GM12878 (cell line): ENCODE results near the gene TIPIN. TPM values are rescaled to one million over a fixed set of nuclear protein-coding genes. Genes with fewer than 3 reads are reported as not detected.
A peak's percentile ranks its signal among the peaks of the same experiment; 100 is the strongest.

Experiments
- ATF7 ChIP-seq: fragments of 450-650 bp; IDR thresholded peaks from 2 replicates; pipeline ENCODE4 v1.6.1; 2016; ENCODE audit warnings: low read depth, mild to moderate bottlenecking
- BCL11A ChIP-seq: IDR thresholded peaks from 2 replicates; pipeline ENCODE4 v1.6.1; 2011; ENCODE audit warnings: low read depth, low read length
- BMI1 ChIP-seq: fragments of 450-650 bp; IDR thresholded peaks from 2 replicates; pipeline ENCODE4 v1.6.1; 2016; ENCODE audit warnings: mild to moderate bottlenecking, moderate library complexity, borderline replicate concordance
- CBFB ChIP-seq: IDR thresholded peaks from 2 replicates; pipeline ENCODE4 v1.6.1; 2016; ENCODE audit warnings: antibody characterized with exemption, low read depth
- CBX3 ChIP-seq: fragments of 200-600 bp; sonication (generic); IDR thresholded peaks from 2 replicates; pipeline ENCODE4 v1.6.1; 2016; ENCODE audit warnings: low read depth, borderline replicate concordance
- CEBPB ChIP-seq, 2 experiments: fragments of 150-350 bp in 1 of 2; IDR thresholded peaks; 2 replicates each; pipeline ENCODE4 v1.6.1; 2012 to 2014; ENCODE audit warnings: low read depth in 2 of 2, low read length in 2 of 2, borderline replicate concordance in 1 of 2, inconsistent platforms in 1 of 2
- CREM ChIP-seq: IDR thresholded peaks from 2 replicates; pipeline ENCODE4 v1.6.1; 2014; ENCODE audit warnings: antibody characterized with exemption, low read depth
- EED ChIP-seq: sonication (generic); IDR thresholded peaks from 2 replicates; pipeline ENCODE4 v1.6.1; 2016; ENCODE audit warnings: antibody characterized with exemption, low read depth
- EP300 ChIP-seq, 2 experiments: fragments of 150-350 bp in 1 of 2; IDR thresholded peaks; 2 replicates each; pipeline ENCODE4 v1.6.1; 2011 to 2012; ENCODE audit warnings: low read depth in 2 of 2, low read length in 2 of 2, borderline replicate concordance in 1 of 2, improper control_type of control experiment in 1 of 2, inconsistent platforms in 1 of 2; ENCODE audit not compliant: control insufficient read depth in 1 of 2
- ETV6 ChIP-seq, 2 experiments: fragments of 450-650 bp in 1 of 2; IDR thresholded peaks in 1 of 2; conservative IDR thresholded peaks in 1 of 2; 2 replicates each; pipeline ENCODE4 v1.6.1; 2014; ENCODE audit warnings: antibody characterized with exemption in 1 of 2, borderline replicate concordance in 1 of 2, low read depth in 1 of 2, mild to moderate bottlenecking in 1 of 2, moderate library complexity in 1 of 2
- HDGF ChIP-seq: fragments of 450-650 bp; IDR thresholded peaks from 2 replicates; pipeline ENCODE4 v1.6.1; 2016; ENCODE audit warnings: antibody characterized with exemption
- MEF2A ChIP-seq: IDR thresholded peaks from 2 replicates; pipeline ENCODE4 v1.6.1; 2011; ENCODE audit warnings: low read depth, mild to moderate bottlenecking, low read length, moderate library complexity; ENCODE audit not compliant: insufficient read depth
- MXI1 ChIP-seq: fragments of 150-350 bp; IDR thresholded peaks from 2 replicates; pipeline ENCODE4 v1.6.1; 2011; ENCODE audit warnings: low read depth, mild to moderate bottlenecking, inconsistent platforms, low read length, improper control_type of control experiment
- MYC ChIP-seq: IDR thresholded peaks from 2 replicates; pipeline ENCODE4 v1.6.1; 2011; ENCODE audit warnings: mild to moderate bottlenecking, low read length, moderate library complexity, inconsistent platforms; ENCODE audit not compliant: insufficient read depth, insufficient replicate concordance, insufficient read length, severe bottlenecking
- NBN ChIP-seq: fragments of 450-650 bp; IDR thresholded peaks from 2 replicates; pipeline ENCODE4 v1.6.1; 2016
- NR2C1 ChIP-seq: fragments of 450-650 bp; IDR thresholded peaks from 2 replicates; pipeline ENCODE4 v1.6.1; 2017; ENCODE audit warnings: antibody characterized with exemption, mild to moderate bottlenecking, moderate library complexity
- PML ChIP-seq: IDR thresholded peaks from 2 replicates; pipeline ENCODE4 v1.6.1; 2012; ENCODE audit warnings: low read length, inconsistent platforms
- POU2F2 ChIP-seq: IDR thresholded peaks from 3 replicates; pipeline ENCODE4 v1.6.1; 2011; ENCODE audit warnings: low read depth, mild to moderate bottlenecking, low read length, borderline replicate concordance
- SMARCA5 ChIP-seq: fragments of 450-650 bp; IDR thresholded peaks from 2 replicates; pipeline ENCODE4 v1.6.1; 2017; ENCODE audit warnings: mild to moderate bottlenecking
- SP1 ChIP-seq: IDR thresholded peaks from one replicate; pipeline ENCODE4 v1.6.1; 2011; ENCODE audit warnings: low read depth, low read length
- SPI1 ChIP-seq: IDR thresholded peaks from 2 replicates; pipeline ENCODE4 v1.6.1; 2011; ENCODE audit warnings: low read depth, mild to moderate bottlenecking, low read length, moderate library complexity, borderline replicate concordance; ENCODE audit not compliant: insufficient read depth
- SRF ChIP-seq, 2 experiments: IDR thresholded peaks; 2 replicates each; pipeline ENCODE4 v1.6.1; 2011; ENCODE audit warnings: low read depth in 2 of 2, low read length in 2 of 2, mild to moderate bottlenecking in 1 of 2, moderate library complexity in 1 of 2
- TCF12 ChIP-seq: IDR thresholded peaks from 2 replicates; pipeline ENCODE4 v1.6.1; 2011; ENCODE audit warnings: low read depth, mild to moderate bottlenecking, low read length
- TCF7 ChIP-seq: IDR thresholded peaks from 2 replicates; pipeline ENCODE4 v1.6.1; 2014; ENCODE audit warnings: antibody characterized with exemption, borderline replicate concordance
- ZNF217 ChIP-seq: fragments of 450-650 bp; IDR thresholded peaks from 2 replicates; pipeline ENCODE4 v1.6.1; 2017; ENCODE audit warnings: antibody characterized with exemption, mild to moderate bottlenecking
- ZNF622 ChIP-seq: fragments of 450-650 bp; IDR thresholded peaks from 2 replicates; pipeline ENCODE4 v1.6.1; 2017; ENCODE audit warnings: mild to moderate bottlenecking, inconsistent platforms
- polyA plus RNA-seq, 11 experiments: library from polyadenylated mRNA; depleted of rRNA in 4 of 11; unstranded in 6 of 11; stranded (reverse) in 5 of 11; fragments of >200 nt; fragmentation: Nextera tagmentation in 4 of 11; fragmentation: Illumina TruSeq in 1 of 11; extraction: Ambion mirVana in 4 of 11; extraction: Trizol in 1 of 11; gene quantifications; 1 replicate in 1 of 11; 2 replicates in 10 of 11; pipeline versions ENCODE4 v1.2.1 to v1.2.3, GENCODE V29; 2011 to 2016; ENCODE audit warnings: inconsistent platforms in 2 of 11, missing spikeins in 2 of 11, low read depth in 1 of 11
- total RNA-seq, 4 experiments: library from RNA; depleted of rRNA in 3 of 4; stranded (reverse); fragments of >200 nt in 3 of 4; fragmentation: Illumina TruSeq in 1 of 4; extraction: Trizol in 1 of 4; gene quantifications; 2 replicates each; pipeline versions ENCODE4 v1.2.1 to v1.2.3, GENCODE V29; 2013 to 2021
- TF ChIP-seq, protein P1 (sequence below): fragments of 450-650 bp; IDR thresholded peaks from 2 replicates; pipeline ENCODE4 v1.6.1; 2017; ENCODE audit warnings: low read depth, mild to moderate bottlenecking, moderate library complexity
- TF ChIP-seq, protein P2 (sequence below): IDR thresholded peaks from 2 replicates; pipeline ENCODE4 v1.6.1; 2011; ENCODE audit warnings: low read depth, low read length, improper control_type of control experiment, borderline replicate concordance
- TF ChIP-seq, protein P3 (sequence below): IDR thresholded peaks from 2 replicates; pipeline ENCODE4 v1.6.1; 2012; ENCODE audit warnings: low read depth, low read length, improper control_type of control experiment

The TIPIN gene
- total and polyA plus RNA-seq, 10 of the 15 experiments (the other 5 are each of a cell fraction or from before 2014, with no cell fraction given): 21.1 to 69.2 (median 47.0) TPM

DNA sequence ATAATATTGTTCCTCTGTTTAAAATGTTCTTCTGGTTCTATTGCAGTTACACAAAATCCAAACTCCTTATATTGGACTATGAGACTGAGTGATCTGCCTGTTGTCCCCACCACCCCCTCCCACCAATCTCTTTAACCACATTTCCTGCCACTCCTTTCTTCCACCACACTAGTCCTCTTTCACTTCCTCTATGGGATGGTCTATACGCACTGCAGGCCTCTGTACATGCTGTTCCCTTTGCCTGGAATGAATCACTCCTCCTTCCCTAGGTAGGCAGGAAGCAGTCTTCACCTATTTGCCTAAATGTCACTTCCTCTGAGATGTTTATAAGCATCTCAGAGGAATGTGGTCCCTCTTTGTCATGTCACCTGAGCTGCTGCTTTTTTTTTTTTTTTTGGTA is 34.2 kb upstream of the TIPIN start (continued):
- TF ChIP-seq ETV6 (conservative IDR thresholded peaks at IDR 0.05 in 1 of 2, IDR thresholded peaks at IDR 0.05 in 1 of 2; ENCODE audit: borderline replicate concordance in 1 of 2, low read depth in 1 of 2): peak in 1 of 2 experiments; percentile 99; a peak in 2 of 4 replicates
- TF ChIP-seq ZNF217: 0 out of 2 replicates have a peak, but pooled peaks have one; percentile 20
- TF ChIP-seq, protein P1, sequence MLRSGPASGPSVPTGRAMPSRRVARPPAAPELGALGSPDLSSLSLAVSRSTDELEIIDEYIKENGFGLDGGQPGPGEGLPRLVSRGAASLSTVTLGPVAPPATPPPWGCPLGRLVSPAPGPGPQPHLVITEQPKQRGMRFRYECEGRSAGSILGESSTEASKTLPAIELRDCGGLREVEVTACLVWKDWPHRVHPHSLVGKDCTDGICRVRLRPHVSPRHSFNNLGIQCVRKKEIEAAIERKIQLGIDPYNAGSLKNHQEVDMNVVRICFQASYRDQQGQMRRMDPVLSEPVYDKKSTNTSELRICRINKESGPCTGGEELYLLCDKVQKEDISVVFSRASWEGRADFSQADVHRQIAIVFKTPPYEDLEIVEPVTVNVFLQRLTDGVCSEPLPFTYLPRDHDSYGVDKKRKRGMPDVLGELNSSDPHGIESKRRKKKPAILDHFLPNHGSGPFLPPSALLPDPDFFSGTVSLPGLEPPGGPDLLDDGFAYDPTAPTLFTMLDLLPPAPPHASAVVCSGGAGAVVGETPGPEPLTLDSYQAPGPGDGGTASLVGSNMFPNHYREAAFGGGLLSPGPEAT: peak; percentile 89
- no peak for TF ChIP-seq MYC
- TF ChIP-seq, protein P2, sequence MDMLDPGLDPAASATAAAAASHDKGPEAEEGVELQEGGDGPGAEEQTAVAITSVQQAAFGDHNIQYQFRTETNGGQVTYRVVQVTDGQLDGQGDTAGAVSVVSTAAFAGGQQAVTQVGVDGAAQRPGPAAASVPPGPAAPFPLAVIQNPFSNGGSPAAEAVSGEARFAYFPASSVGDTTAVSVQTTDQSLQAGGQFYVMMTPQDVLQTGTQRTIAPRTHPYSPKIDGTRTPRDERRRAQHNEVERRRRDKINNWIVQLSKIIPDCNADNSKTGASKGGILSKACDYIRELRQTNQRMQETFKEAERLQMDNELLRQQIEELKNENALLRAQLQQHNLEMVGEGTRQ: no peak
- TF ChIP-seq EED: peak; percentile 100
- TF ChIP-seq NR2C1: no peak
- no peak for TF ChIP-seq CBX3
- TF ChIP-seq CEBPB (IDR thresholded peaks at IDR 0.05; ENCODE audit: borderline replicate concordance in 1 of 2, low read depth in 2 of 2, low read length in 2 of 2): peak in 1 of 2 experiments; percentile 81; a peak in 1 of 4 replicates
- TF ChIP-seq SRF (IDR thresholded peaks at IDR 0.05; ENCODE audit: low read depth in 2 of 2, low read length in 2 of 2): 0 out of 4 replicates have a peak, but pooled peaks of 1 of the 2 experiments have one; percentile 53
- TF ChIP-seq PML: peak; percentile 5; the same call in 1 of the 2 replicates
- 0 out of 2 replicates have a peak, but pooled peaks have one; percentile 26 for TF ChIP-seq MXI1
- peak; percentile 50 for TF ChIP-seq NBN
- peak; percentile 92 for TF ChIP-seq BCL11A
- TF ChIP-seq TCF12: peak; percentile 70; the same call in 1 of the 2 replicates
- TF ChIP-seq SP1: peak; percentile 50
- peak; percentile 16 to 91; a peak in 3 of 4 replicates for TF ChIP-seq EP300 (IDR thresholded peaks at IDR 0.05; ENCODE audit: borderline replicate concordance in 1 of 2, control insufficient read depth in 1 of 2, low read depth in 2 of 2, low read length in 2 of 2)
- TF ChIP-seq MEF2A: 0 out of 2 replicates have a peak, but pooled peaks have one; percentile 36
- TF ChIP-seq SPI1: peak; percentile 96
- TF ChIP-seq ZNF622: no peak
- peak; percentile 86 for TF ChIP-seq CBFB
- TF ChIP-seq BMI1: peak; percentile 61; the same call in 1 of the 2 replicates
- TF ChIP-seq HDGF: peak; percentile 60; the same call in 1 of the 2 replicates
- no peak for TF ChIP-seq TCF7
- peak; percentile 80 for TF ChIP-seq CREM
- TF ChIP-seq SMARCA5: no peak
- TF ChIP-seq, protein P3, sequence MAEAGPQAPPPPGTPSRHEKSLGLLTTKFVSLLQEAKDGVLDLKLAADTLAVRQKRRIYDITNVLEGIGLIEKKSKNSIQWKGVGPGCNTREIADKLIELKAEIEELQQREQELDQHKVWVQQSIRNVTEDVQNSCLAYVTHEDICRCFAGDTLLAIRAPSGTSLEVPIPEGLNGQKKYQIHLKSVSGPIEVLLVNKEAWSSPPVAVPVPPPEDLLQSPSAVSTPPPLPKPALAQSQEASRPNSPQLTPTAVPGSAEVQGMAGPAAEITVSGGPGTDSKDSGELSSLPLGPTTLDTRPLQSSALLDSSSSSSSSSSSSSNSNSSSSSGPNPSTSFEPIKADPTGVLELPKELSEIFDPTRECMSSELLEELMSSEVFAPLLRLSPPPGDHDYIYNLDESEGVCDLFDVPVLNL: no peak
- peak; percentile 36; the same call in 1 of the 2 replicates for TF ChIP-seq ATF7
- peak; percentile 90 for TF ChIP-seq POU2F2
- TF ChIP-seq, all 136 proteins: peak for 52
